HEK293 (cell line): ENCODE measurements around the gene CCP110.

Experiments used
- HOXD13 ChIP-seq: sonication (generic); formaldehyde crosslinking; IDR thresholded peaks from 2 replicates; pipeline ENCODE4 v1.8.0; 2022; ENCODE audit warnings: missing genetic modification reagents, borderline replicate concordance
- TCF7L2 ChIP-seq: IDR thresholded peaks from 2 replicates; pipeline ENCODE4 v1.6.1; 2011; ENCODE audit warnings: low read depth, mild to moderate bottlenecking, inconsistent platforms, low read length, moderate library complexity, borderline replicate concordance
- ZBTB8A ChIP-seq: fragments of 450-650 bp; formaldehyde crosslinking; IDR thresholded peaks from 2 replicates; pipeline ENCODE4 v1.5.1; 2016; ENCODE audit warnings: missing biosample characterization, missing genetic modification characterization
- ZNF138 ChIP-seq: fragments of 450-650 bp; formaldehyde crosslinking; IDR thresholded peaks from 2 replicates; pipeline ENCODE4 v1.5.1; 2016; ENCODE audit warnings: missing biosample characterization, missing genetic modification characterization, borderline replicate concordance
- ZNF157 ChIP-seq: fragments of 450-650 bp; formaldehyde crosslinking; IDR thresholded peaks from 2 replicates; pipeline ENCODE4 v1.5.1; 2016; ENCODE audit warnings: missing biosample characterization, missing genetic modification characterization
- ZNF324 ChIP-seq: fragments of 450-650 bp; formaldehyde crosslinking; IDR thresholded peaks from 2 replicates; pipeline ENCODE4 v1.5.1; 2016; ENCODE audit warnings: missing biosample characterization, missing genetic modification characterization
- ZNF501 ChIP-seq: fragments of 450-650 bp; formaldehyde crosslinking; IDR thresholded peaks from 2 replicates; pipeline ENCODE4 v1.5.1; 2016; ENCODE audit warnings: missing biosample characterization, missing genetic modification characterization
- ZNF510 ChIP-seq: fragments of 450-650 bp; formaldehyde crosslinking; IDR thresholded peaks from 2 replicates; pipeline ENCODE4 v1.5.1; 2018; ENCODE audit warnings: mild to moderate bottlenecking, missing genetic modification characterization, missing biosample characterization; ENCODE audit not compliant: insufficient replicate concordance
- ZNF529 ChIP-seq: fragments of 450-650 bp; formaldehyde crosslinking; IDR thresholded peaks from 2 replicates; pipeline ENCODE4 v1.5.1; 2017; ENCODE audit warnings: missing genetic modification characterization, missing biosample characterization; ENCODE audit not compliant: insufficient replicate concordance
- ZNF555 ChIP-seq: fragments of 450-650 bp; formaldehyde crosslinking; conservative IDR thresholded peaks from 2 replicates; pipeline ENCODE4 v1.5.1; 2017; ENCODE audit warnings: missing biosample characterization, mild to moderate bottlenecking, missing genetic modification characterization, inconsistent platforms
- ZNF623 ChIP-seq: fragments of 450-650 bp; formaldehyde crosslinking; IDR thresholded peaks from 2 replicates; pipeline ENCODE4 v1.5.1; 2016; ENCODE audit warnings: missing biosample characterization, missing genetic modification characterization
- ZNF629 ChIP-seq: fragments of 450-650 bp; formaldehyde crosslinking; IDR thresholded peaks from 2 replicates; pipeline ENCODE4 v1.5.1; 2017; ENCODE audit warnings: missing biosample characterization, missing genetic modification characterization
- ZNF660 ChIP-seq: fragments of 450-650 bp; IDR thresholded peaks from 2 replicates; pipeline ENCODE4 v1.5.1; 2018; ENCODE audit warnings: missing biosample characterization, mild to moderate bottlenecking, missing genetic modification characterization
- ZNF664 ChIP-seq: fragments of 450-650 bp; formaldehyde crosslinking; IDR thresholded peaks from 2 replicates; pipeline ENCODE4 v1.5.1; 2016; ENCODE audit warnings: missing biosample characterization, missing genetic modification characterization
- ZNF677 ChIP-seq: fragments of 450-650 bp; IDR thresholded peaks from 2 replicates; pipeline ENCODE4 v1.5.0; 2018; ENCODE audit warnings: missing biosample characterization, mild to moderate bottlenecking, missing genetic modification characterization, moderate library complexity
- ZNF76 ChIP-seq: fragments of 450-650 bp; formaldehyde crosslinking; IDR thresholded peaks from 2 replicates; pipeline ENCODE4; 2016; ENCODE audit warnings: low read depth, missing biosample characterization, missing genetic modification characterization, borderline replicate concordance
- ZNF791 ChIP-seq: fragments of 450-650 bp; formaldehyde crosslinking; IDR thresholded peaks from 2 replicates; pipeline ENCODE4 v1.5.1; 2016; ENCODE audit warnings: missing biosample characterization, missing genetic modification characterization
- ZXDB ChIP-seq: fragments of 450-650 bp; formaldehyde crosslinking; IDR thresholded peaks from 2 replicates; pipeline ENCODE4 v1.5.1; 2016; ENCODE audit warnings: missing biosample characterization, missing genetic modification characterization
- TF ChIP-seq, protein P1 (sequence below): fragments of 450-650 bp; formaldehyde crosslinking; IDR thresholded peaks from 2 replicates; pipeline ENCODE4 v1.5.1; 2016; ENCODE audit warnings: missing biosample characterization, missing genetic modification characterization, borderline replicate concordance
- TF ChIP-seq, protein P2 (sequence below): fragments of 450-650 bp; formaldehyde crosslinking; IDR thresholded peaks from 2 replicates; pipeline ENCODE4 v1.5.1; 2016; ENCODE audit warnings: missing biosample characterization, missing genetic modification characterization
- TF ChIP-seq, protein P3 (sequence below): fragments of 450-650 bp; formaldehyde crosslinking; IDR thresholded peaks from 2 replicates; pipeline ENCODE4 v1.5.1; 2017; ENCODE audit warnings: missing biosample characterization, missing genetic modification characterization
- TF ChIP-seq, protein P4 (sequence below): fragments of 450-650 bp; formaldehyde crosslinking; conservative IDR thresholded peaks from 2 replicates; pipeline ENCODE4 v1.5.1; 2016; ENCODE audit warnings: low read depth, missing biosample characterization, missing genetic modification characterization

The CCP110 gene

DNA sequence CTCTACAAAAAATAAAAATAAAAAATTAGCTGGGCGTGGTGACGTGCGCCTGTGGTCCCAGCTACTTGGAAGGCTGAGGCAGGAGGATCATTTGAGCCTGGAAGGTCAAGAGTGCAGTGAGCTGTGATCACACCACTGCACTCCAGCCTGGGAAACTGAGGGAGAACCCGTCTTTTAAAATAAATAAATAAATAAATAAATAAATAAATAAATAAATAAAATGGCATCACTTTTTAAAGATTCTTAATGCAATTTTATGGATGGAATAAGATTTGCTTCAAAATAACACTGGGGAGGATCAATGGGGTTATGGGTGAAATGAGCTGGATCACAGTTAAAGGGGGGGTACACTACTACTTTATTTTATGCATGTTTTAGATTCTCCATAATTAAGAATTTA, 16.8 kb upstream of the CCP110 start (continued):
- TF ChIP-seq, protein P1, sequence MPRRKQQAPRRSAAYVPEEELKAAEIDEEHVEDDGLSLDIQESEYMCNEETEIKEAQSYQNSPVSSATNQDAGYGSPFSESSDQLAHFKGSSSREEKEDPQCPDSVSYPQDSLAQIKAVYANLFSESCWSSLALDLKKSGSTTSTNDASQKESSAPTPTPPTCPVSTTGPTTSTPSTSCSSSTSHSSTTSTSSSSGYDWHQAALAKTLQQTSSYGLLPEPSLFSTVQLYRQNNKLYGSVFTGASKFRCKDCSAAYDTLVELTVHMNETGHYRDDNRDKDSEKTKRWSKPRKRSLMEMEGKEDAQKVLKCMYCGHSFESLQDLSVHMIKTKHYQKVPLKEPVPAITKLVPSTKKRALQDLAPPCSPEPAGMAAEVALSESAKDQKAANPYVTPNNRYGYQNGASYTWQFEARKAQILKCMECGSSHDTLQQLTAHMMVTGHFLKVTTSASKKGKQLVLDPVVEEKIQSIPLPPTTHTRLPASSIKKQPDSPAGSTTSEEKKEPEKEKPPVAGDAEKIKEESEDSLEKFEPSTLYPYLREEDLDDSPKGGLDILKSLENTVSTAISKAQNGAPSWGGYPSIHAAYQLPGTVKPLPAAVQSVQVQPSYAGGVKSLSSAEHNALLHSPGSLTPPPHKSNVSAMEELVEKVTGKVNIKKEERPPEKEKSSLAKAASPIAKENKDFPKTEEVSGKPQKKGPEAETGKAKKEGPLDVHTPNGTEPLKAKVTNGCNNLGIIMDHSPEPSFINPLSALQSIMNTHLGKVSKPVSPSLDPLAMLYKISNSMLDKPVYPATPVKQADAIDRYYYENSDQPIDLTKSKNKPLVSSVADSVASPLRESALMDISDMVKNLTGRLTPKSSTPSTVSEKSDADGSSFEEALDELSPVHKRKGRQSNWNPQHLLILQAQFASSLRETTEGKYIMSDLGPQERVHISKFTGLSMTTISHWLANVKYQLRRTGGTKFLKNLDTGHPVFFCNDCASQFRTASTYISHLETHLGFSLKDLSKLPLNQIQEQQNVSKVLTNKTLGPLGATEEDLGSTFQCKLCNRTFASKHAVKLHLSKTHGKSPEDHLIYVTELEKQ, result no peak
- TF ChIP-seq ZNF555, result peak; percentile 82
- TF ChIP-seq, protein P2, sequence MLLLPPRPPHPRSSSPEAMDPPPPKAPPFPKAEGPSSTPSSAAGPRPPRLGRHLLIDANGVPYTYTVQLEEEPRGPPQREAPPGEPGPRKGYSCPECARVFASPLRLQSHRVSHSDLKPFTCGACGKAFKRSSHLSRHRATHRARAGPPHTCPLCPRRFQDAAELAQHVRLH, result 0 out of 2 replicates have a peak, but pooled peaks have one; percentile 57
- no peak for TF ChIP-seq ZNF324 (tag by site-specific recombination)
- TF ChIP-seq, protein P3, sequence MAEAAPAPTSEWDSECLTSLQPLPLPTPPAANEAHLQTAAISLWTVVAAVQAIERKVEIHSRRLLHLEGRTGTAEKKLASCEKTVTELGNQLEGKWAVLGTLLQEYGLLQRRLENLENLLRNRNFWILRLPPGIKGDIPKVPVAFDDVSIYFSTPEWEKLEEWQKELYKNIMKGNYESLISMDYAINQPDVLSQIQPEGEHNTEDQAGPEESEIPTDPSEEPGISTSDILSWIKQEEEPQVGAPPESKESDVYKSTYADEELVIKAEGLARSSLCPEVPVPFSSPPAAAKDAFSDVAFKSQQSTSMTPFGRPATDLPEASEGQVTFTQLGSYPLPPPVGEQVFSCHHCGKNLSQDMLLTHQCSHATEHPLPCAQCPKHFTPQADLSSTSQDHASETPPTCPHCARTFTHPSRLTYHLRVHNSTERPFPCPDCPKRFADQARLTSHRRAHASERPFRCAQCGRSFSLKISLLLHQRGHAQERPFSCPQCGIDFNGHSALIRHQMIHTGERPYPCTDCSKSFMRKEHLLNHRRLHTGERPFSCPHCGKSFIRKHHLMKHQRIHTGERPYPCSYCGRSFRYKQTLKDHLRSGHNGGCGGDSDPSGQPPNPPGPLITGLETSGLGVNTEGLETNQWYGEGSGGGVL (tag by site-specific recombination), result no peak
- peak; percentile 17 for TF ChIP-seq ZNF510
- peak; percentile 69 for TF ChIP-seq ZBTB8A
- TF ChIP-seq ZNF157 (tag by site-specific recombination), result no peak
- no peak for TF ChIP-seq ZNF791 (tag by site-specific recombination)
- TF ChIP-seq ZNF677 (tag by site-specific recombination), result no peak
- no peak for TF ChIP-seq ZNF76 (tag by site-specific recombination)
- TF ChIP-seq ZNF629 (tag by site-specific recombination), result peak; percentile 49; the same call in 1 of the 2 replicates
- TF ChIP-seq, protein P4, sequence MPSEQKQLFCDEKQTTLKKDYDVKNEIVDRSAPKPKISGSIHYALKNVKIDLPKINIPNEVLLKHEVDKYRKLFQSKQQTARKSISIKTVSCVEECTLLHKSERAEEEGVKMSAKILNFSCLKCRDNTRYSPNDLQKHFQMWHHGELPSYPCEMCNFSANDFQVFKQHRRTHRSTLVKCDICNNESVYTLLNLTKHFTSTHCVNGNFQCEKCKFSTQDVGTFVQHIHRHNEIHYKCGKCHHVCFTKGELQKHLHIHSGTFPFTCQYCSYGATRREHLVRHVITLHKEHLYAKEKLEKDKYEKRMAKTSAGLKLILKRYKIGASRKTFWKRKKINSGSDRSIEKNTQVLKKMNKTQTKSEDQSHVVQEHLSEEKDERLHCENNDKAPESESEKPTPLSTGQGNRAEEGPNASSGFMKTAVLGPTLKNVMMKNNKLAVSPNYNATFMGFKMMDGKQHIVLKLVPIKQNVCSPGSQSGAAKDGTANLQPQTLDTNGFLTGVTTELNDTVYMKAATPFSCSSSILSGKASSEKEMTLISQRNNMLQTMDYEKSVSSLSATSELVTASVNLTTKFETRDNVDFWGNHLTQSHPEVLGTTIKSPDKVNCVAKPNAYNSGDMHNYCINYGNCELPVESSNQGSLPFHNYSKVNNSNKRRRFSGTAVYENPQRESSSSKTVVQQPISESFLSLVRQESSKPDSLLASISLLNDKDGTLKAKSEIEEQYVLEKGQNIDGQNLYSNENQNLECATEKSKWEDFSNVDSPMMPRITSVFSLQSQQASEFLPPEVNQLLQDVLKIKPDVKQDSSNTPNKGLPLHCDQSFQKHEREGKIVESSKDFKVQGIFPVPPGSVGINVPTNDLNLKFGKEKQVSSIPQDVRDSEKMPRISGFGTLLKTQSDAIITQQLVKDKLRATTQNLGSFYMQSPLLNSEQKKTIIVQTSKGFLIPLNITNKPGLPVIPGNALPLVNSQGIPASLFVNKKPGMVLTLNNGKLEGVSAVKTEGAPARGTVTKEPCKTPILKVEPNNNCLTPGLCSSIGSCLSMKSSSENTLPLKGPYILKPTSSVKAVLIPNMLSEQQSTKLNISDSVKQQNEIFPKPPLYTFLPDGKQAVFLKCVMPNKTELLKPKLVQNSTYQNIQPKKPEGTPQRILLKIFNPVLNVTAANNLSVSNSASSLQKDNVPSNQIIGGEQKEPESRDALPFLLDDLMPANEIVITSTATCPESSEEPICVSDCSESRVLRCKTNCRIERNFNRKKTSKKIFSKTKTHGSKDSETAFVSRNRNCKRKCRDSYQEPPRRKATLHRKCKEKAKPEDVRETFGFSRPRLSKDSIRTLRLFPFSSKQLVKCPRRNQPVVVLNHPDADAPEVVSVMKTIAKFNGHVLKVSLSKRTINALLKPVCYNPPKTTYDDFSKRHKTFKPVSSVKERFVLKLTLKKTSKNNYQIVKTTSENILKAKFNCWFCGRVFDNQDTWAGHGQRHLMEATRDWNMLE, result peak; percentile 90
- 0 out of 2 replicates have a peak, but pooled peaks have one; percentile 40 for TF ChIP-seq ZNF501
- peak; percentile 75 for TF ChIP-seq ZNF623 (tag by site-specific recombination)
- no peak for TF ChIP-seq ZNF660 (tag by site-specific recombination)
- TF ChIP-seq ZNF529, result peak; percentile 60
- TF ChIP-seq ZNF664 (tag by site-specific recombination), result 0 out of 2 replicates have a peak, but pooled peaks have one; percentile 23
- peak; percentile 66 for TF ChIP-seq ZXDB (tag by site-specific recombination)
- TF ChIP-seq ZNF138, result 0 out of 2 replicates have a peak, but pooled peaks have one; percentile 79
- no peak for TF ChIP-seq HOXD13 (CRISPR knock-in tag)
- TF ChIP-seq TCF7L2, result no peak
